Type B pancreatic cell (in vitro differentiated cells): Measurements from ENCODE around the gene ETS1. TPM values are rescaled to one million over a fixed set of nuclear protein-coding genes. Genes with fewer than 3 reads are reported as not detected.
"Not testable (repeated sequence)": the region's sequence is repeated elsewhere in the genome, so short reads cannot be mapped to it uniquely, and the experiment has no call there.

Experiments
- DNase-seq: peaks from one replicate; pipeline ENCODE4 v3.0.0; 2021; ENCODE audit warnings: mixed read lengths; ENCODE audit not compliant: unreplicated experiment; ENCODE audit errors: extremely low spot score
- H3K27ac Mint-ChIP-seq: 2 replicates; pipeline ENCODE4 v1.8.0; 2021; ENCODE audit warnings: mild to moderate bottlenecking, mixed read lengths
- H3K27me3 Mint-ChIP-seq: 2 replicates; pipeline ENCODE4 v1.8.0; 2021; ENCODE audit warnings: mixed read lengths
- H3K36me3 Mint-ChIP-seq: 2 replicates; pipeline ENCODE4 v1.8.0; 2021; ENCODE audit warnings: mixed read lengths
- H3K4me1 Mint-ChIP-seq: one replicate; pipeline ENCODE4 v1.8.0; 2021; ENCODE audit warnings: mixed read lengths; ENCODE audit not compliant: unreplicated experiment
- H3K4me3 Mint-ChIP-seq: 2 replicates; pipeline ENCODE4 v1.8.0; 2021; ENCODE audit warnings: mild to moderate bottlenecking, mixed read lengths
- H3K9me3 Mint-ChIP-seq: 2 replicates; pipeline ENCODE4 v1.8.0; 2021; ENCODE audit warnings: mixed read lengths
- total RNA-seq: library from RNA; stranded (reverse); gene quantifications from 2 replicates; pipeline ENCODE4 v1.2.1, GENCODE V29; 2021; ENCODE audit warnings: low replicate concordance
- TF ChIP-seq, protein P1 (sequence below): fragments of 200-600 bp; sonication (generic); conservative IDR thresholded peaks from 2 replicates; pipeline ENCODE4 v1.5.0; 2021; ENCODE audit warnings: antibody characterized with exemption, mild to moderate bottlenecking

ETS1 gene
- total RNA-seq, 1 donor from 2014 or later = 40.6 TPM

DNA sequence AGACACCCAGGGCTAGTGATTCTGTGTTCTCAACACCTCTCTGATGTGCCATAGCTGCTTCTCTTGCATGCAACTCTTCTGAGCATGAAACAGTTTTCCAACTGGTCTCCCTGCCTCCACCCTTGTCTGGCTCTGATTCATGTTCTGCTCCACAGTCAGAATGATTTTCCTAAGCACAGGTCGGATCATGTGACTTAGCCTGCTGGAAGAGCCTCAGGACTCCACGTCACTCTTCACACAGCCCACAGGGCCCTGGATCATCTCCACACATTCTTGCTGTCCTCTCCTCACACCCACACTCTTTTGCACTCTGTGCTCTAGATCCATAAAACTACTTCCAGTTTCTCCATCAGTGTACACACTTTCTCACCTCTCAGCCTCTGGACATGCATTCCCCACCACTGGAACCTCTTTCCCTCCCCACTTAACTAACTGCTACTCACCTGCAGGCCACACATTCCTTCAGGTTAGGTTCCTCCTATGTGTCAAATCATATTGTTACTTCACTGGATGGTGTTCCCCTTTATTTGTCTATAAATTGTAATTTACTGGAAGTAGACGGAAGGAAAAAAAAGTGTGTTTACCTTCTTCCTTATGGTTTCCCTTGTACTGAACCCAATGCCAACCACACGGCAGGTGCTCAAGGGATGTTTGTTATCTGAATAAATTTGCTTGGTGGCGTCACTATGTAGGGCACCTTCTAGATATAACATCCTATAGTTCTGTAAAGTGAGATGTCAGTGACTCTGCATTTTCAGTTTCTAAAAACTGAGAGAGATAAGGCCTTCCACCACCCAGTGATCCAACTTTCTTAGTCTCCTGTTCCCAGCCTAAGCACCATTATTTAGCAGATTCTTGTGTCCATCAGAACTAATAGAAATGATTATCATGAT lies 133.7 kb downstream of the ETS1 start:
- Mint-ChIP-seq H3K4me1 (peaks cover 14% of the 10 kb centered on the region), H3K27ac (peak overlapping the region; percentile 17), H3K27me3 (peaks cover 8% of the 10 kb centered on the region), H3K36me3 (peaks cover 9% of the 10 kb centered on the region), H3K9me3 (no peaks in the 10 kb centered on the region), H3K4me3 (no peak overlapping the region)
- no peak for DNase-seq
- TF ChIP-seq, protein P1, sequence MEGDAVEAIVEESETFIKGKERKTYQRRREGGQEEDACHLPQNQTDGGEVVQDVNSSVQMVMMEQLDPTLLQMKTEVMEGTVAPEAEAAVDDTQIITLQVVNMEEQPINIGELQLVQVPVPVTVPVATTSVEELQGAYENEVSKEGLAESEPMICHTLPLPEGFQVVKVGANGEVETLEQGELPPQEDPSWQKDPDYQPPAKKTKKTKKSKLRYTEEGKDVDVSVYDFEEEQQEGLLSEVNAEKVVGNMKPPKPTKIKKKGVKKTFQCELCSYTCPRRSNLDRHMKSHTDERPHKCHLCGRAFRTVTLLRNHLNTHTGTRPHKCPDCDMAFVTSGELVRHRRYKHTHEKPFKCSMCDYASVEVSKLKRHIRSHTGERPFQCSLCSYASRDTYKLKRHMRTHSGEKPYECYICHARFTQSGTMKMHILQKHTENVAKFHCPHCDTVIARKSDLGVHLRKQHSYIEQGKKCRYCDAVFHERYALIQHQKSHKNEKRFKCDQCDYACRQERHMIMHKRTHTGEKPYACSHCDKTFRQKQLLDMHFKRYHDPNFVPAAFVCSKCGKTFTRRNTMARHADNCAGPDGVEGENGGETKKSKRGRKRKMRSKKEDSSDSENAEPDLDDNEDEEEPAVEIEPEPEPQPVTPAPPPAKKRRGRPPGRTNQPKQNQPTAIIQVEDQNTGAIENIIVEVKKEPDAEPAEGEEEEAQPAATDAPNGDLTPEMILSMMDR = no peak

DNA sequence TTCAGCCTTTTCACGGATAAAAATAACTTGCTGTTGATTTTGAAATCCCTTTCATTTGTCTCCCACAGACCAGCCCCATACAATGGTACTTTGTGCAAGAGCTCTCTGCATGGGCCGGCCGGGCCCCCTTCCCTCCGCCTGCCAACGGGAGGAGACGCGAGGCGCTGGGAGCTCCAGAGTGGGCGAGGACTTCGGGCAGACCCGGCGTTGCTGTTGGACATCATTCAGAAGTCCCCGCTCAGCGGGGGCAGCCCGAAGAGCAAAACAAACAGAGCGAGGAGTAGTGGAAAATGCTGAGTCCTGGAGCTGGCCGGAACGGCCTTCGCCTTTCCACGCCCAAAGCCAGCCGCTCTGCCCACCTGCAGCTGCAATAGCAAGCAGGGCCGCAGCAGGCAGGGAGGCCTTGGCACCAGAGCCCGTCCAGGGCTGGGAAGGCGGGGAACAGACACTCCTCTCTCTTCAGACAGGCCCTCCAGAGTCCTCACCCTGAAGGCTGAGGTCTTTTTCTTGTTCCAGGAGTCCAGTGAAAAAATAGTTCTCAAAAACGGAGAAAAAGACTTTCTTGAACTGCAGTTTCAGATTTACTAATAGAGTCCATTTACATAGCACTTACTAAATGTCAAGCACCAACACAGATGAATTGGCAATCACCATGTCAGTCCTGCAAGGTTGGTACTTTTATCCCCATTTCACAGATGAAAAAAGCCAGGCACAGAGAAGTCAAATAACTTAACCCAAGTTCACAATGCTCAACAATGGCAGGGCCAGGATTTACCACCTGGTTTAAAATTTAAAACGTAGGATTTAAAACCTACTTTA lies 135.5 kb downstream of the ETS1 start:
- H3K4me1 Mint-ChIP-seq = peaks cover 14% of the 10 kb centered on the region
- peaks cover 4% of the 10 kb centered on the region for H3K36me3 Mint-ChIP-seq
- no peak for DNase-seq
- no peak overlapping the region for H3K4me3 Mint-ChIP-seq
- TF ChIP-seq, protein P1 = no peak
- no peaks in the 10 kb centered on the region for H3K9me3 Mint-ChIP-seq
- H3K27me3 Mint-ChIP-seq = peaks cover 6% of the 10 kb centered on the region
- no peak overlapping the region for H3K27ac Mint-ChIP-seq

DNA sequence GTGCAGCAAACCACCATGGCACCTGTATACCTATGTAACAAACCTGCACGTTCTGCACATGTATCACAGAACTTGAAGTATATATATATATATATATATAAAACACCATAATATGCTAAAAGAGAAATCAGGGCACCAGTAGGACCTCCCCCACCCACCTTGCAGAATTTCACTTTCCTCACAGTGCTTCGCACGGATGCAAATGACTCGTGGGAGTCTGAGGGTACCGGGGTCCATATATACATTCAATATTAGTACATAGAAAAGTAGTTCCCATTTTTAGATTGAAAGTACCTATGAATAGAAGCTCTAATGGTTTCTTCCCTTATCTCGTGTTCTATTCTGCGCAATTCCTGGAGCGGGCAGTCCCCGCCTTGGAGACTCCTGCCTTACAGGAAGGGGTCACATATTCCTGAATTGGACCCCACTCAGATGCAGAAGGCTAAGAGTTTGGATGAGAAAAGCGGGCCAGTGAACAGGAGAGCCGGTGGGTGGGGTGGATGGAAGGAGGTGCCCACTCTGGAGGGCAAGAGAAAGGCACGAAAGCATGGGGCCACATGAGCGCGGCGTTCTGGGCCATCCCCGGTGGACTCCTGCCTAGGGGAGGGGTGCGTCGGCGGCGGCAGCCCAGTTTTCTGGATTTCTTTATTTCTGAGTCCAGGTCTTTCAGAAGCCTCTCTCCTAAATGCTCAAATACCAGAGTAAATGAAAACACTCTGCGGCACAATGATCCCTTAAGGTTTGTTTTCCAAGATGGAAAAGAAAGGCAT lies 136.3 kb downstream of the ETS1 start:
- TF ChIP-seq, protein P1 = no peak
- H3K9me3 Mint-ChIP-seq = no peaks in the 10 kb centered on the region
- H3K4me3 Mint-ChIP-seq = no peak overlapping the region
- H3K4me1 Mint-ChIP-seq = peaks cover 14% of the 10 kb centered on the region
- no peak overlapping the region for H3K27ac Mint-ChIP-seq
- H3K36me3 Mint-ChIP-seq = peaks cover 4% of the 10 kb centered on the region
- no peak for DNase-seq
- H3K27me3 Mint-ChIP-seq = peaks cover 6% of the 10 kb centered on the region

DNA sequence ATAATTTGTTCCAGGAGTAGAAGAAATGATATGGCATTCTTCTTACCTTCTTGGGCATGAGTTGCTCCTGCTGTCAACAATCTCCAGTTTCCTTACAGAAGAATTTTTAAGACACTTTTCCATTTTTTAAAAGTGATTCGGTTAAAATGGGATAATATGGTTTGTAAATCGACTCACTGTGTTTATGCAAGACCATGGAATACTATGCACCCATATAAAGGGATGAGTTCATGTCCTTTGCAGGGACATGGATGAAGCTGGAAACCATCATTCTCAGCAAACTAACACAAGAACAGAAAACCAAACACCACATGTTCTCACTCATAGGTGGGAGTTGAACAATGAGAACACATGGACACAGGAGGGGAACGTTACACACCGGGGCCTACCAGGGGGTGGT lies 136.9 kb downstream of the ETS1 start:
- not testable (repeated sequence) for H3K27me3 Mint-ChIP-seq, H3K9me3 Mint-ChIP-seq, DNase-seq, H3K27ac Mint-ChIP-seq, H3K4me3 Mint-ChIP-seq, H3K4me1 Mint-ChIP-seq, H3K36me3 Mint-ChIP-seq

DNA sequence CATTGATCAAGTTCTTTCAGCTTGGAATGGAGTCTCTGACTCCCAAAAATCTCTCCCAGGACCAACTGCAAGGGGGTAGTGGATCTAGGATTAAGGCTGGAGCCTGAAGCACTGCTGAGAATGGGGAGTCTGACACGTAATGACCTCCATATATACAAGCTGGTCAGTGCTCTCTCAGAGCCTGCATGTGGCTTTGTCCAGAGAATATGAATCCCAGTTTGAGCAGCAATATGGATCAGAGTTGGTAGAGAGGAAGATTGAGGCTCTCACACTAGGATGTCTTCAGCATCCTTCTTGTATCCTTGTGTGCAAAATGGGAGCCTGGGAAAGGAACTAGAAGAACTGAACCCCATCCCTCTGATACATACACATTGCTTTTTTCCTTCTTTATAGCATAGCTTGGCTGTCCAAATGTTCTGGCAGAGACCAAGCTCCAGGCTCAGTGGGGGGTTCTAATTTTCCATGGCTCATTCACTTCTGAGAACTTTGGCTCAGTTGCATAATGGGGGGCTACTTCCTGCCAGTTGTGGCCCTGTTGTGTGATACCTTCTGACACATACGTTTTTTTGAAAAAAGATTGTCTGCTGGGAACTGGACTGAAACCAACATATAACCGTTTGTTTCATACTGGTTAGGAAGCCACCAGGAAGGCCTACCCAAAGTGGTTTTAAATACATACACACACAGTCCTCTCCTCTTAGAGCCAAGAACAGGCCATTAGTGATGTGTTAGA lies 138.2 kb downstream of the ETS1 start:
- H3K9me3 Mint-ChIP-seq = no peaks in the 10 kb centered on the region
- H3K36me3 Mint-ChIP-seq = no peaks in the 10 kb centered on the region
- peak overlapping the region; percentile 29 for H3K27ac Mint-ChIP-seq
- DNase-seq = no peak
- TF ChIP-seq, protein P1 = no peak
- peaks cover 9% of the 10 kb centered on the region for H3K4me1 Mint-ChIP-seq
- H3K27me3 Mint-ChIP-seq = peaks cover 6% of the 10 kb centered on the region
- H3K4me3 Mint-ChIP-seq = no peak overlapping the region
